COLO829 (cell line): Measurements from ENCODE around the gene MS4A6A.
"Not testable (repeated sequence)": the region's sequence is repeated elsewhere in the genome, so short reads cannot be mapped to it uniquely, and the experiment has no call there.

Experiments used
- DNase-seq: peaks from one replicate; pipeline ENCODE4 v3.0.0; 2012; ENCODE audit warnings: low spot score

Gene MS4A6A

GRCh38 chr11:60182541-60183330 is at the start of gene MS4A6A:
Gene MS4A6A (minus strand): TSS chr11:60183083. CDS start chr11:60181727, 1,356 bp downstream.
- DNase-seq = no peak

GRCh38 chr11:60230681-60231080 is 47.8 kb upstream of the MS4A6A start:
- no peak for DNase-seq

GRCh38 chr11:60222141-60222540 is 39.3 kb upstream of the MS4A6A start:
- no peak for DNase-seq

GRCh38 chr11:60221692-60222091 is 38.8 kb upstream of the MS4A6A start:
- no peak for DNase-seq

GRCh38 chr11:60221181-60221580 is 38.3 kb upstream of the MS4A6A start:
- DNase-seq = no peak

GRCh38 chr11:60214386-60214785 is 31.5 kb upstream of the MS4A6A start:
- no peak for DNase-seq

- DNase-seq = no peak
These were observed 28.3 kb upstream of the MS4A6A start for GRCh38 chr11:60211206-60211605.

- no peak for DNase-seq
These were observed 27.1 kb upstream of the MS4A6A start for GRCh38 chr11:60209977-60210376.

GRCh38 chr11:60208951-60209350 is 26.1 kb upstream of the MS4A6A start:
- no peak for DNase-seq

GRCh38 chr11:60208146-60208895 is 25.4 kb upstream of the MS4A6A start:
- DNase-seq = no peak

- DNase-seq = no peak
These were observed 23.7 kb upstream of the MS4A6A start for GRCh38 chr11:60206616-60207015.

- no peak for DNase-seq
These were observed 22.0 kb upstream of the MS4A6A start for GRCh38 chr11:60204922-60205321.

GRCh38 chr11:60201334-60201733 is 18.5 kb upstream of the MS4A6A start:
- DNase-seq = not testable (repeated sequence)

- DNase-seq = no peak
These were observed 14.6 kb upstream of the MS4A6A start for GRCh38 chr11:60197442-60197841.

- peak; percentile 12 for DNase-seq
These were observed 13.1 kb upstream of the MS4A6A start for GRCh38 chr11:60195923-60196368.

GRCh38 chr11:60194511-60194910 is 11.6 kb upstream of the MS4A6A start:
- DNase-seq = no peak

- peak; percentile 39 for DNase-seq
These were observed 11.0 kb upstream of the MS4A6A start for GRCh38 chr11:60193687-60194433.

- DNase-seq = not testable (repeated sequence)
These were observed 9.7 kb upstream of the MS4A6A start for GRCh38 chr11:60192564-60192963.

- not testable (repeated sequence) for DNase-seq
These were observed 5.6 kb upstream of the MS4A6A start for GRCh38 chr11:60188481-60188880.

GRCh38 chr11:60186128-60186527 is 3.2 kb upstream of the MS4A6A start:
- not testable (repeated sequence) for DNase-seq

GRCh38 chr11:60185512-60185827 is 2.6 kb upstream of the MS4A6A start:
- not testable (repeated sequence) for DNase-seq

GRCh38 chr11:60184824-60185511 is 2.1 kb upstream of the MS4A6A start:
- DNase-seq = no peak
